ENCODE data around the gene PRPF8. TPM values are rescaled to one million over a fixed set of nuclear protein-coding genes. Genes with fewer than 3 reads are reported as not detected.

The PRPF8 gene
- total and polyA plus RNA-seq, 10 of the 15 experiments (the other 5 are each of a cell fraction or from before 2014, with no cell fraction given), result 77.2 to 337 (median 162) TPM

DNA sequence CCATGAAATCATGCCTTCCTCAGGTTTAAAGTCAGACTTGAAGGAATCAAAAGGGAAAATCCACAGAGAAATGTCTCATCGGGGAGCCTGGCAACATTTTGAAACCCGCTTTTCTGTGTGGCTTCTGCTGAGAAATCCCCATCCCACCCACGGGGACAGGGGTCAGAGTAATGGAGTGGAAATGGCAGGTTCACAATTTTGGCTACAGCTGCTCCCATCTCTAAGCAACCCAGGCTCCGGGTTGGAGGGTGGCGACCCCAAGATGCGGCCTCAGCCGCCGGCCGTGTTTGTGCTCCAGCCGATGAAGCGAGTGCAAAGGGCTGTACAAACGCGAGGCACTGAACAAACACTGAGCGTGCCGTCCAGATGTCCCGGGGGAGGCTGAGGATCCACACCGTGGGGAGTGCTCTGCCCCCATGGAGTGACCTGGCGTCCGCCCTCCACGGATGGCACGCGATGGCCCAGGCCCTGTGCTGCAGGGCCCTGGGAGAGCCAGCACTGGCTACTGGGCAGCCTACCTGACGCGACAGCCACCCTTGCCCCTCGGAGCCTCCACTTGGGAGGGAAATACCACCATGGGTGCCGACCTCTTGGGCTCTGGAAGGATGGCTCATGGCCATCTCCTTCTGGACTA is 78.2 kb downstream of the PRPF8 start (continued):
- TF ChIP-seq CEBPZ (IDR thresholded peaks at IDR 0.05; ENCODE audit: low read depth, low read length), result no peak

- no peaks in the 10 kb centered on the region for H4K20me1 ChIP-seq (ENCODE audit: control insufficient read depth, insufficient read depth)
- ATAC-seq (no peak), DNase-seq (ENCODE audit: low read depth, low spot score) (no peak), FAIRE-seq (no peak)
- H3K9ac ChIP-seq (ENCODE audit: control insufficient read depth, insufficient read depth, low read length), result peak overlapping the region; percentile 64
- H3K4me3 ChIP-seq, result no peak overlapping the region
- ChIA-PET SMC1A (ENCODE audit: uncharacterized antibody, unreplicated experiment) (interaction anchor here (0.5 to 5.0 kb wide), 3 partner anchors 24 to 93 kb away, joined by 3 to 31 read pairs (median 12); partner anchors contain the start of gene SLC43A2), POLR2A (interaction anchor here (0.6 to 3.7 kb wide), 5 partner anchors 12 to 176 kb away, joined by 3 to 56 read pairs (median 3); partner anchors contain the start of genes INPP5K and SLC43A2), CTCF (interaction anchor here (4.5 kb wide), 1 partner anchor 23 kb away, joined by 37 read pairs; the partner anchor contains the start of gene SLC43A2), RAD21 (ENCODE audit: unreplicated experiment) (interaction anchor here (0.8 to 6.8 kb wide), 6 partner anchors 13 to 111 kb away, joined by 3 to 86 read pairs (median 12); partner anchors contain the start of gene SLC43A2)
- no peaks in the 10 kb centered on the region for H3K79me2 ChIP-seq (ENCODE audit: control insufficient read depth, insufficient read depth, low read length)
- peak overlapping the region; percentile 88; the same call in 1 of the 2 replicates for H3K4me2 ChIP-seq (ENCODE audit: control insufficient read depth, insufficient read depth)
- BruUV-seq (replicated peaks), result no TSS peak
- H2AFZ ChIP-seq (ENCODE audit: control insufficient read depth, low read depth, low read length), result peak overlapping the region; percentile 75
- H3K27ac ChIP-seq (ENCODE audit: control insufficient read depth, insufficient read depth), result peak overlapping the region; percentile 85
- H3K9me3 ChIP-seq (replicated peaks; ENCODE audit: control insufficient read depth, insufficient read depth, low read length), result peaks cover 1% of the 10 kb centered on the region; the same call in 1 of the 3 replicates
- no peaks in the 10 kb centered on the region for H3K27me3 ChIP-seq (replicated peaks in 1 of 2; ENCODE audit: control insufficient read depth in 2 of 2, insufficient read depth in 2 of 2, low read length in 1 of 2)
- WGBS (ENCODE audit: insufficient coverage, insufficient replicate concordance, low lambda C conversion rate, missing lambda C conversion rate), result 77% methylated on average over 19 of the region's 19 CpGs
- H3K36me3 ChIP-seq (ENCODE audit: control insufficient read depth in 2 of 2, insufficient read depth in 2 of 2, low read length in 1 of 2), result no peaks in the 10 kb centered on the region
- peaks cover 32% of the 10 kb centered on the region for H3K4me1 ChIP-seq (ENCODE audit: control insufficient read depth, insufficient read depth, low read length)
- TF ChIP-seq POU2F2 (IDR thresholded peaks at IDR 0.05; ENCODE audit: borderline replicate concordance, low read depth, low read length) (no peak), BHLHE40 (IDR thresholded peaks at IDR 0.05; ENCODE audit: borderline replicate concordance in 1 of 2, low read depth in 2 of 2, low read length in 1 of 2) (no peak), ZNF274 (IDR thresholded peaks at IDR 0.05; ENCODE audit: insufficient read depth, insufficient read length) (no peak), SMARCA5 (IDR thresholded peaks at IDR 0.05) (peak; percentile 21; the same call in 1 of the 2 replicates), SPI1 (IDR thresholded peaks at IDR 0.05; ENCODE audit: borderline replicate concordance, insufficient read depth, low read depth, low read length) (no peak), HDGF (IDR thresholded peaks at IDR 0.05) (peak; percentile 53; the same call in 1 of the 2 replicates), RB1 (IDR thresholded peaks at IDR 0.05; ENCODE audit: borderline replicate concordance) (no peak), IKZF2 (IDR thresholded peaks at IDR 0.05) (no peak), NFYB (IDR thresholded peaks at IDR 0.05; ENCODE audit: insufficient read depth, low read depth, low read length) (no peak)
- TF ChIP-seq, protein P1, sequence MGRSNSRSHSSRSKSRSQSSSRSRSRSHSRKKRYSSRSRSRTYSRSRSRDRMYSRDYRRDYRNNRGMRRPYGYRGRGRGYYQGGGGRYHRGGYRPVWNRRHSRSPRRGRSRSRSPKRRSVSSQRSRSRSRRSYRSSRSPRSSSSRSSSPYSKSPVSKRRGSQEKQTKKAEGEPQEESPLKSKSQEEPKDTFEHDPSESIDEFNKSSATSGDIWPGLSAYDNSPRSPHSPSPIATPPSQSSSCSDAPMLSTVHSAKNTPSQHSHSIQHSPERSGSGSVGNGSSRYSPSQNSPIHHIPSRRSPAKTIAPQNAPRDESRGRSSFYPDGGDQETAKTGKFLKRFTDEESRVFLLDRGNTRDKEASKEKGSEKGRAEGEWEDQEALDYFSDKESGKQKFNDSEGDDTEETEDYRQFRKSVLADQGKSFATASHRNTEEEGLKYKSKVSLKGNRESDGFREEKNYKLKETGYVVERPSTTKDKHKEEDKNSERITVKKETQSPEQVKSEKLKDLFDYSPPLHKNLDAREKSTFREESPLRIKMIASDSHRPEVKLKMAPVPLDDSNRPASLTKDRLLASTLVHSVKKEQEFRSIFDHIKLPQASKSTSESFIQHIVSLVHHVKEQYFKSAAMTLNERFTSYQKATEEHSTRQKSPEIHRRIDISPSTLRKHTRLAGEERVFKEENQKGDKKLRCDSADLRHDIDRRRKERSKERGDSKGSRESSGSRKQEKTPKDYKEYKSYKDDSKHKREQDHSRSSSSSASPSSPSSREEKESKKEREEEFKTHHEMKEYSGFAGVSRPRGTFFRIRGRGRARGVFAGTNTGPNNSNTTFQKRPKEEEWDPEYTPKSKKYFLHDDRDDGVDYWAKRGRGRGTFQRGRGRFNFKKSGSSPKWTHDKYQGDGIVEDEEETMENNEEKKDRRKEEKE (IDR thresholded peaks at IDR 0.05), result no peak
- in situ Hi-C loops (cut with MboI) (no loop called here), intact Hi-C loops (cut with micrococcal nuclease; ENCODE audit: unreplicated experiment) (loop anchor here (2.0 kb wide), 1 partner anchor 21 kb away; no protein-coding TSS in a partner anchor)
Observed at GRCh38 chr17:1605681-1606351, 78.9 kb downstream of the PRPF8 start.
